Limb (tissue), 2 donors: ENCODE measurements around the gene BTNL9.
"Not testable (repeated sequence)": the region's sequence is repeated elsewhere in the genome, so short reads cannot be mapped to it uniquely, and the experiment has no call there.

Experiments used
- DNase-seq, 2 donors: peaks; one replicate each; pipeline ENCODE4 v3.0.0-alpha.2; 2016; ENCODE audit errors: extremely low spot score in 2 of 2

The BTNL9 gene

DNA sequence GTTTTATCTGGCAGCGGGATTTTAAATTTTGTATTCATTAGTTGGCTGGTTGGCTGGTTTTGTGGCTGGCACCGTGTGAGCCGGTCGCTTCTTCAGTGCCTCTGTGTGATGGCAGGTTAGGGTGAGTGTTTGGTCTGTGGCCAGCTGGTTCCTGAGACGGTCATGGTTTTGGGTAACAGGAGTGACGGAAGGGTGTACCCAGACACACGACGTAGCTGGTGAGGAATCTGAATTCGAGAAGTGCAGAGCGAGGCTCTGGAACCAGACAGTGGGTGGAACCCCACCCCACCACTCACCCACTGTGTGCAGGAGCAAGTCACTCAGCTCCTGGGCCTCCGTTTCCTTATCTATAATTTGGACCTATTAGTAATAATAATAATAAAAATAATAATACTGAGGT, 2.7 kb downstream of the BTNL9 start:
- no peak for DNase-seq

DNA sequence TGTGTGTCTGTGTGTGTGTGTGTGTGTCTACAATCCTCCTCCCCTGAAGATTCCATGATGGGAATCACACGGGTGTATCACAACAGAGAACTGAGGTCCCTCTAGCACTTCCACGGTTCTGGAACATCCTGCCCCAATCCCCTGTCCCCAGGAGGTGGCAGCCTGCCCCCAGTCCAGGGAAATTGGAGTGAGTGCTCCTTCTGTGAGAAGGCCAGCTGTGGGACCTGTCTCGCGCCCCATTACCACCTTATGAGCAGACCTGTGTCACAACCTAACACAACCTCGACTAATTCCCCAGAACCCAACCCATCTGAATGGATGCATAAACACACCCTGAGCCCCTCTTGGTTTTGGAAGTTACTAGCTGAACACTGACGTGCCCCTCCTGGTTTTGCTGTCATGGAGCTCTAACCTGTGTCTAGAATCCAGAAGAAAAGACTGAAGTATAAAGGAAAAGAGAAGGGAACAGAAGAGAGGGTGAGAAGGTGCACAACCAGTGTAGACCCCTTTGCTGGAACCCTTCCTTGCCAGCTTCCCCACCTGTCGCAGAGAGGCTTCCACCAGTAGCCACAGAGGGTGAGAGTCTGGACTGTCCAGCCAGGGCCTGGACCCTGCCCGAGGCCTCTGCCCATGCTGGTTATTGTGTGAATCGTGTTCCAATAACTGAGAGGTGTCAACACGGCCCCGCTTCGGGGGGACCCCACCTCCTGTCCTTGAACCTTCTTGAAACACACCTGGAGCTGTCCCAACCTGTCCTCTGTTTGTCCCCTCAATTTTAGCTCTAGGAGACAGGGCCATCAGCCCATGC, 3.4 kb downstream of the BTNL9 start:
- no peak for DNase-seq

DNA sequence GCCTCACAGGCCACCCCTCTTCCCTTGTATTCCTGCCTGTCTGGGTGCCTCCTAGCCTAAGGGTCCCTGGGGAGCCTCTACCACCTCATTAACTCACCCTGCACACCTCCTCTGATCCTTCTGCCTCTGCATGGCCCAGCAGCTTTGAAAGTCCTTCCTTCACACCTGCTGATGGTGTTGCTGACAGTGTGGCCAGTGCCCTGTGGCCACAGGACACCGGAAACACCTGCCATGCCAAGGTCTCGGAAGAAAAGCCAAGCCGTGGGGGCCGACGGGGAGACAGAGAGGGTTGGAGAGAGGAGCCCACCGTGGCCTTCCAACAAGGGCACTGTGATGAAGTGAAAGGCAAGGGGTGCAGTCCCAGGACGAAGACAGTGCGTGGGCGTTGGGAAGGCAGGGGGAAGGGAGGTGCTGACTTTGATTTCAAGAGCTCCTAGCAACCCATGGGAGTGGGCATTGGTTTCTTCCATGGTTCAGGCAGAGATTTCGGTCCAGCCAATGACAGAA, 4.1 kb downstream of the BTNL9 start:
- no peak for DNase-seq

DNA sequence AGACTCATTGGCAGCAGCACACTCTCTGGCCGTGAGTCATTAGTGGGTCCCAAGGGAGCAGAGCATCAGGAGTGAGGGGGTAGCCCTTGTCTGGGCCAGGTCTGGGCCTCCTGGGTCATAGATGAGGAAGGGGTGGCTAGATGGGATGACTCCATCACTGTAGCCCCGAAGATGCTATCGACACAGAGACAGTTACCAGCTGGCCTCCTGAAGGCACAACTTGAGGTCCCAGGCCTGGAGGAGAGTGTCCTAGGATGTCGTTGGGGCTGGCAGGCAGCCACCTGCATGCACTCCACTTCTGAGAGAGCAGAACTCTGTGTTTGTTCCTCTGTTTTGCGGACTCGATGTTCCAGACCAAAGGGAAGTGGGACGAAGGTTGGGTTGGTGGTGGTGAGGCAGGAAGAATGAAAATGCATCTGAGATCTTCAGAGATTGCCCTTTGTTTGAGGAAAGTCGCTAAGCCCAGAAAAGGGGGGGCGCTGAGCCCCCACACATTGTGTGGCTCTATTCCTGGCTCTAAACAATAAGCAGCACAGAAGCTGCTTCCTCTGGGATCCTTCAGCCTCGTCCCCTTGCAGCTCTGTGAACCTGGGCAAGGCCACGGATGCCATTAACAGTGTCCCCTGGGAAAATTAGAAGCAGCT, 4.7 kb downstream of the BTNL9 start:
- no peak for DNase-seq

DNA sequence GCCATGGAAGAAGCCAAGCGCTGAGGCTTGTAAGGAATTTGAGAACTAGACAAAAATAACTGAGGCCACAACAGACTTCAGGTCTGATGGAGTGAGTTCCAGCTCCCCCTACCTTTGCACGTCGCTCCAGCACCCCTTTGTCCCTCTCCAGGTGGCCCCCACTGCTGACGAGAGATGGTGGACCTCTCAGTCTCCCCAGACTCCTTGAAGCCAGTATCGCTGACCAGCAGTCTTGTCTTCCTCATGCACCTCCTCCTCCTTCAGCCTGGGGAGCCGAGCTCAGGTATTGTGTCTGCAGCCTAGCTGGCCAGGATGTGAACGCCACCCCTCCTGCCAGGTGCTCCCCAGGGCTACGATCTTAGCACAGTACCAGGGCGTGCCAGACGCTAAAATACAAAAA, 5.2 kb downstream of the BTNL9 start:
- DNase-seq = no peak

DNA sequence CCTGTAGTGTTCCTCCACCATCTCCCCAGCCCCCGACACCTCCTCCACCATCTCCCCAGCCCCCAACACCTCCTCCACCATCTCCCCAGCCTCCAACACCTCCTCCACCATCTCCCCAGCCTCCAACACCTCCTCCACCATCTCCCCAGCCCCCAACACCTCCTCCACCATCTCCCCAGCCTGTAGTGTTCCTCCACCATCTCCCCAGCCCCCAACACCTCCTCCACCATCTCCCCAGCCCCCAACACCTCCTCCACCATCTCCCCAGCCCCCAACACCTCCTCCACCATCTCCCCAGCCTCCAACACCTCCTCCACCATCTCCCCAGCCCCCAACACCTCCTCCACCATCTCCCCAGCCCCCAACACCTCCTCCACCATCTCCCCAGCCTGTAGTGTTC, 5.8 kb downstream of the BTNL9 start:
- not testable (repeated sequence) for DNase-seq

DNA sequence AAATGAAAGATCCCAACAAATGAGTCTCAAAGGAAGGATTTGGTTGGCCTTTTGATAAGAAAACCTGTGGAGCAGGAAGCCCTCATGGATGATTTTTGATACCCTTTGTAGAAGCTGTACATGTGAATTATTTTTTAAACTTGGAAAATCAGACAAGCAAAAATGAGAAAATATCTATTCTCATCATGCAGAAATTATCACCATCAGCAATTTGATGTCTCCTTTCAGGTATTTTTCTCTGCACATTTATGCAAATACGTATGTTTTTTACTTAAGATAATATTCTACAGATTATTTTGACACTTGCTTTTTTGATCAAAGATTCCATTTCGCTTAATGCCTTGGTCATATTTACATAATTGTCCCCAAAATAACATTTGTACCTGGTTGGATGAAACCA, 7.2 kb downstream of the BTNL9 start:
- DNase-seq = no peak

DNA sequence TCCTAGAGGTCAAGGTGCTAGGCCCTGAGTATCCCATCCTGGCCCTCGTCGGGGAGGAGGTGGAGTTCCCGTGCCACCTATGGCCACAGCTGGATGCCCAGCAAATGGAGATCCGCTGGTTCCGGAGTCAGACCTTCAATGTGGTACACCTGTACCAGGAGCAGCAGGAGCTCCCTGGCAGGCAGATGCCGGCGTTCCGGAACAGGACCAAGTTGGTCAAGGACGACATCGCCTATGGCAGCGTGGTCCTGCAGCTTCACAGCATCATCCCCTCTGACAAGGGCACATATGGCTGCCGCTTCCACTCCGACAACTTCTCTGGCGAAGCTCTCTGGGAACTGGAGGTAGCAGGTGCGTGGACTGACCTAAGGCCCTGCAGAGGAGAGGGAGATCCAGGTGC, 7.9 kb downstream of the BTNL9 start:
- DNase-seq = no peak

DNA sequence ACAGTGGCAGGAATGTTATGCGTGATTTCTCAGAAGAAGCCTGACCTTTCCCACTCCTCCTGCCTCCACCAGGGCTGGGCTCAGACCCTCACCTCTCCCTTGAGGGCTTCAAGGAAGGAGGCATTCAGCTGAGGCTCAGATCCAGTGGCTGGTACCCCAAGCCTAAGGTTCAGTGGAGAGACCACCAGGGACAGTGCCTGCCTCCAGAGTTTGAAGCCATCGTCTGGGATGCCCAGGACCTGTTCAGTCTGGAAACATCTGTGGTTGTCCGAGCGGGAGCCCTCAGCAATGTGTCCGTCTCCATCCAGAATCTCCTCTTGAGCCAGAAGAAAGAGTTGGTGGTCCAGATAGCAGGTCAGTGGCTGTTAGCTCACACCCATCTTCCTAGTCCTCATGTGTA, 9.9 kb downstream of the BTNL9 start:
- DNase-seq = no peak

DNA sequence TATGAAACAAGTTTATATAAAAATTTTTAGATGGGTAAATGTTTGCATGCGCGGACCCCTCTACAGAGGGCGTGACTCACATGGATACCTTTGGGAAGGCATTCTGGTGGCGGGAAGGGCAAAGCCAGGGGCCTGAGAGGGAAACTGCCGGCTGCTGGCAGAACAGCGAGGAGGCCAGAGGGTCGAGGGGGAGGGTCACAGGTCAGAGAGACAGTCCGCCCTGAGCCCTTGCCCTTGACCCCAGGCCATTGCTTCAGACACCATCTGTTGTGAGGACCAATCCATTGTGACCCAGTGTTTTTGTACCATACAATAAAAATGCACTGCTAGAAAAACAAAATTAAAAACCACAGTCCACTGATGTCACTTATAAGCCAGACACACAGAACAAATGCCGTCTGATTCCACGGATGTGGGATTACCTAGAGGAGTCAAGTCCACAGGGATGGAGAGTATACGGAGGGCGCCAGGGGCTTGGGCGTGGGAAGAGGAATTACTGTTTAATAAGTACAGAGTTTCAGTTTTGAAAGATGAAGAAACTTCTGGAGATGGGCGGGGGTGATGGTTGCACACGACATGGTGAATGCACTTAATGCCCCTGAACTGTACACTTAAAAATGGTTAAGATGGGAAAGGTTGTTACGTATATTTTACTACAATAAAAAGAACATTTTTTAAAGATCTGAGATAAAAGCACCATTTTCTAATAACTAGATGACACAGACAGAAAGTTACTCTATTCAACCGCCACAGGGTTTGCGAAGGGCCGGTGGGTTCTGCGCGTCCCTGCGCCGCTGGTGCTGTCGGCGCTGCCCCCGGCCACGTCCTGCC, 12.0 kb downstream of the BTNL9 start:
- DNase-seq = no peak

DNA sequence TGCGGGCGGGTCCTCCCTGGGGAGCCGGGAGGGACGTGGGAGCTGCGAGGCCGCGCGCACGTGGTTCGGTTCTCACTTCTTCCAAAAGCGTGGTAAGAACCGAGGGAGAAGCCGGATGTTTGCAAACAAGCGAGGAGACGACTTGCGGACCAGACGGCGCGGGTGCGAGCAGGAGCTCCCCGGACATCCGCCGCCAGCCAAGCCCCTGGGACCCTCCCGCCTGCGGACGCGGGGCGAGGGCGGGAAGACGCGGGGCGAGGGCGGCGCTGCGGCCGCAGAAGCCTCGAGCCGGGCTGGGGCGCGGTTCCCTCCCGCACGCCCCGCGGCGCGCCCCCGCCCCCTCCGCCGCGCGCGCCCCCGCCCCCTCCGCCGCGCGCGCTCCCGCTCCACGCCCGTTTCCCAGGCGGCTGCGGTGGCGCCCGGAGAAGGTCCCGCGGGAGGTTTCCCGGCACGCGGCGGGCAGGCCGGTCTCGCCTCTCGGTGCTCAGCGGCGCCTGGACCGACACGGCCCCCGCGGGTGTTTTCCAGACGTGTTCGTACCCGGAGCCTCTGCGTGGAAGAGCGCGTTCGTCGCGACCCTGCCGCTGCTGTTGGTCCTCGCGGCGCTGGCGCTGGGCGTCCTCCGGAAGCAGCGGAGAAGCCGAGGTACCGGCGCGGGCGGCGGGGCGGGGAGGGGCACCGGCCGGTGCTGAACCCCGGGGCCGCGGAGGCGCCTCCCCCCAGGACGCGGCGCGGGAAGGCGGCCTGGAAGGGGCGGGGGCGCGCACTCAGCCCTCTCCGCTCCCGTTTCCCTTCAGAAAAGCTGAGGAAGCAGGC, 12.8 kb downstream of the BTNL9 start:
- DNase-seq = peak in 1 of 2 donors; percentile 60

DNA sequence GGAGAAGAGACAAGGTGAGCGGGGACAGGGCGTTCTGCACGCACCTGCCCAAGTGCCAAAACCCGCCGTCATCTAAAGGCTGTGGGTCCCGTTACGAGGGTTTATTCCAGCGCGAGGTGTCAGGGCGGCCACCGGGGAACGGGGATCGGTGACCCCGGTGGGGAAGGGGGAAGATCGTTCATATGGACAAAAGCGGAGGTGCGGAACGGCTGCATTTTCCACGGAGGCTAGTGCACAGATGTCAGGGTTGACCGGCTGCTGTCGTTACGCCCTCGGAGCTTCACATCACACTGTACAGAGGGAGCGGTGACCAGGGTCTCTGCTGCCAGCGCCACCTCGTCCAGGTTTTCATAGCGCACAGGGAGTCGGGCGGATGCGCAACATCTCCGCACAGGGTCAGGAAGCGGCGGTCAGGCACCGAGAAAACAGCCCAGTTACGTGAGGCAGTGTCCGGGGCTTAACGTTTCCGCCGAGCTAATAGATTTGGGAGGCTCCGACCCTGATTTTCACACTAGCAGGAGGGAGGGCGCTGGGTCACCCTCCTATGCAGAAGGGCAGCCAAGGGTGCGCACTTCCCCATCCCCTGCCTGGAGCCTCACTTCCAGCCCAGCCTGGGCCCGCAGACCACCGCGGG, 13.5 kb downstream of the BTNL9 start:
- no peak for DNase-seq

DNA sequence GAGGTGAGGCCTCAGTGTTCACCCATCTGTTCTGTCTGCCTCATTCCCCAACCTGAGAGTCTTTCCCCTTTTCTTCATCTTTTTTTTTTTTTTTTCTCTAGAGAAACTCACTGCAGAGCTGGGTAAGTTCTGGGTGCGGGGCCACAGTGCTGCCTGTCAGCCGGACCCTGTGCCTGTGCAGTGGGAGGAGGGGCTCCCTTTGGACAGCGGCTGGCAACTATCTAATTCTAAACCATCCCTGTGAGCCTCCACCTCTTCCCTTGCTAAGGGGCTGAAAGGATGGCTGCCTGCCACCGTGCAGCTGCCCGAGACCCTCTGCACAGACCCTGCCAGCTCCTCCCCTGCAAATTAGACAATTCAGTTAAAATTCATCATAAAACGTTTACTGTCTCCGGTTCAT, 14.1 kb downstream of the BTNL9 start:
- no peak for DNase-seq

DNA sequence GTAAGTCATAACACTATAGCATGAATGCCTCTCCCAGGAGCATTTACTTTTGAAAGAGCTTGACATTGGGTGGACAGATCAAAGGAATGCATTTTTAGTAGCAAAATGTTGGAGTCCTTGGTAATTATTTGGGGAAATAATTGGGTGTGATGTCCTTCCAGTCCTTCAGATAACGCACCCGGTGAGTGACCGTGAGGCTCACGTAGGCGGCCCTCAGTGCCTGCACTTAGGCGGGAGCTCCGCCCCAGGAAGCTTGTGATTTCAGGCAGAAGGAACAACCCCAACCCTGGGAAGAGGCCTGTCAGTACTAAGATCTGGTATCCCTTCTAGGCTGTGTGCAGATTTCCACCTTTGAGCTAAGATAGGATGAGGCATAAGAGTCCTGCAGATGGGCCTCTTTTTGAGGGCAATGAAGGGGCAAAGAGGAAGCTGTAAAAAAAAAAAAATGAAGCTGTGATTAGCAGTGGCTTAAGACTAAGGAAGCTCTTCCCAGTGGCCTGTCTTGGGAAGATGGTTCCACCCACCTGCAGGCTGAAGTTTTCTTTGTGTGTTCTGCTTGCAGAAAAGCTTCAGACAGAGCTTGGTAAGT, 14.9 kb downstream of the BTNL9 start:
- no peak for DNase-seq

DNA sequence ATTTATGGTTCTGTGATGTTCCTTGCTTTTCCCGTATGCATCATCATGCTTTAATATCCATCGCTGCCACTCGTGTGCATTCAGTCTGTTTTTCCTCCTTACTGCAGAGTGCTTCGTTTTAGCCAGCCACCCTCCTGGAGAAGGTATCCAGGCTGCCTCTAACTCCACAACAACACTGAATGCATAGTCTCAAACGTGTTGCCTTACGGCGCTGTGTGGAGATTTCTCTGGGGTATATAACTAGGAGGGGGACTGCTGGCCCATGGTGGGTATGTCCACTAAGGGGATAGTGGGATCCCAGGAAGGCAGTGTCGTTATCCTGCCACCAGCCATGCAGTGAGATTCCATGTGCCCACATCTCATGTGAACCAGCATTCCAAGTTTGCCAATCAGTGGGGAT, 16.4 kb downstream of the BTNL9 start:
- no peak for DNase-seq

DNA sequence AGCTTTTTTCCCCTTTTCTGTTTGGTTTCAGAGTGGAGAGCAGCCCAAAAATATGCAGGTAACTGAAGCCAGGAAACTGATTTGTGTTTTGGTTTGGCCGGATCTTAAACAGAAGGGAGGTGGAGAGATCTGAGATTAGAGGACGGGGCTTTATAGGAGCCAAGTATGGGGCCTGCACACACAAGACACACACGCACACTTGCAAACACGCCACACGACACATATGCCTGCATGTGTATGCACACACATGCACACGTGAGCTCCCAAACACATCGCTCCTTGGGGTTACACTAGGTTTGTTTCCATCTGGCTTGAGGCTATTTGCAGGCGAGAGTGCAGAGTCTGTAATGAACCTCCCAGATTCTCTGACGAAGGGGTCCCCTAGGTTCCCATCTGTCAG, 18.3 kb downstream of the BTNL9 start:
- DNase-seq = no peak

DNA sequence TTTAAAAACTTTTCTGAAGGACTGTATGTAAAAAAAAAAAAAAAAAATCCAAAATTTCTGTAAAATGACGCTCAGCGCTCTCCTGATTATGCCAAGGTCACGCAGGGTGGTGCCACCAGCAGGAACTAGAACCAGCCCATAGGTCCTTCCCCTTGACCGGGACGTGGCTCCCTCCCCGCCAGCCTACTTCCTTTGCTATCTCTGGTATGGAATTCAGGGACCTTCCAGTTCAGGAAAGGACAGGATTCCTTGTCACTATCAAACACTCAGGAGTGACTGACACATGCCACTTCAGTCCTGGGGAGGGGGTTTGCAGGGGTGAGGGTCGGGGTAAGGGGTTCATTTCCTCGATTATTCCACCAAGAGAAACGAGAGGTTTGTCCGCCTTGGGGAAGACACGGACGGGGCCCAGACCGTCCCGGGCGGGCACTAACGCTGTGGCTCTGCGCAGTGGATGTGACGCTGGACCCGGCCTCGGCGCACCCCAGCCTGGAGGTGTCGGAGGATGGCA, 18.8 kb downstream of the BTNL9 start:
- DNase-seq = no peak

DNA sequence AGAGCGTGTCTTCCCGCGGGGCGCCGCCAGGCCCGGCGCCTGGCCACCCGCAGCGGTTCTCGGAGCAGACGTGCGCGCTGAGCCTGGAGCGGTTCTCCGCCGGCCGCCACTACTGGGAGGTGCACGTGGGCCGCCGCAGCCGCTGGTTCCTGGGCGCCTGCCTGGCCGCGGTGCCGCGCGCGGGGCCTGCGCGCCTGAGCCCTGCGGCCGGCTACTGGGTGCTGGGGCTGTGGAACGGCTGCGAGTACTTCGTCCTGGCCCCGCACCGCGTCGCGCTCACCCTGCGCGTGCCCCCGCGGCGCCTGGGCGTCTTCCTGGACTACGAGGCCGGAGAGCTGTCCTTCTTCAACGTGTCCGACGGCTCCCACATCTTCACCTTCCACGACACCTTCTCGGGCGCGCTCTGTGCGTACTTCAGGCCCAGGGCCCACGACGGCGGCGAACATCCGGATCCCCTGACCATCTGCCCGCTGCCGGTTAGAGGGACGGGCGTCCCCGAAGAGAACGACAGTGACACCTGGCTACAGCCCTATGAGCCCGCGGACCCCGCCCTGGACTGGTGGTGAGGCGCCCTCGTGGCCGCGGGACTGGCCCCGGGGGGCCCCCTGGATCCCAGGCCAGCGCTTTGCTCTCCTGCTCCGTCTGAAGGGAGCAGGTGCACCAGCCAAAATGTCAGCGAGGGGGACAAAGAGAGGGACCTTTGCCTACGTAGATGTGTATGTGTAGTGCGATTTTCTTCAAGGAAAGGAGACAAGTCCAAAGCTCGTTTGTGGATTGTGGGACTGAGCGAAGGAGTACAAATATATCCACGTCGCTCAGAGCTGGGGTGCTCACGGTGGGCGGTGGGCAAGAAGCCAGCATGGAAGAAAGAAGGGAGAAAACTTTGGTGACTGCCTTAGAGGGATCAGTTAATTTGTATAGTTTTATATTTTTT, 19.5 kb downstream of the BTNL9 start:
- DNase-seq = peak in 1 of 2 donors; percentile 31

DNA sequence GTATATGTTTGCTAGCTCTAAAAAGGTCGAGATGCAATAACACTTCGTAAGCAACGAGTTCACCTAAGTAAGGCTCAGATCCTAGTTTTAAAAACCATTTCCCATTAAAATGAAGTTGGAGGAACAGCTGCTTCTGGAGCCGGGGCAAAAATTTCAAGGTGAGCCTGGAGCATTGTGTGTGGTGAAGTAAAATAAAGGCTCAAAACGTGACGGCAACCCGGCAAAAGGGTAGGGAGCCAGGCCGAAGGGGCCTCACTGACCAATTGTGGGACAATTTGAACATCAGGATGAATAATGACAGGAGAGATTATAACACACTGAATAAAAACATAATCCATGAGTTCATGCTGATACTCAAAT, 20.1 kb downstream of the BTNL9 start:
- DNase-seq = no peak
